Measurements from ENCODE around the gene HLA-A. TPM values are rescaled to one million over a fixed set of nuclear protein-coding genes. Genes with fewer than 3 reads are reported as not detected.

The HLA-A gene
- total RNA-seq, 1 donor from 2014 or later, result 252 TPM

DNA sequence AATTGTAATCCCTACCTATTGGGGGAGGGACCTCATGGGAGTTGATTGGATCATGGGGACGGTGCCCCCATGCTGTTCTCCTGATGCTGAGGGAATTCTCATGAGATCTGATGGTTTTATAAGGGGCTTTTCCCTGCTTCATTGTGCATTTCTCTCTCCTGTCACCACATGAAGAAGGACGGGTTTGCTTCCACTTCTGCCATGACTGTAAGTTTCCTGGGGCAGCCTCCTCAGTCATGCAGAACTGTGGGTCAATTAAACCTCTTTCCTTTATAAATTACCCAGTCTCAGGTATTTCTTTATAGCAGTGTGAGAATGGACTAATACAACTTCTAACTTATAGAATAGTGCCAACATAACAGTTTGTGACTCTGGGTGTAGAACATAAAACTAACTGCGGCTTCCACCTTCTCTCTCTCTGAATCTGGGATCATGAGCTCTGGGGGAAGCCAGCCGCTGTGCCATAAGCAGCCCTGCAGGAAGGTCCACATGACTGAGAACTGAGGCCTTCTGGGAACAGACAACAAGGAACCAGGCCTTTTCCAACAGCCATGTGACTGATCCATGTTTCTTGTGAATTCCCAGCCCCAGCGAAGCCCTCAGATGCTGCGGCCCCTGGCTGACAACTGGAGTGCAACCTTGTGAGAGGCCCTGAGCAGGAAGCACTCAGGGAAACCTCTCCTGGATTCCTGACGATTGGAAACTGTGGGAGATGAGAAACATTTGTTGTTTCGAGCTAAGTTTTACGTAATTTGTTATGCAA is 3.4 kb upstream of the HLA-A start:
- no peaks in the 10 kb centered on the region for H3K9me3 ChIP-seq (replicated peaks)
- no peak overlapping the region for H3K4me3 ChIP-seq
- no peaks in the 10 kb centered on the region for H3K4me1 ChIP-seq
- DNase-seq, result no peak
- H3K36me3 ChIP-seq, result no peaks in the 10 kb centered on the region
- no peak overlapping the region for H3K27ac ChIP-seq (replicated peaks)
- no peaks in the 10 kb centered on the region for H3K27me3 ChIP-seq (ENCODE audit: low read depth)
- TF ChIP-seq, protein P1, sequence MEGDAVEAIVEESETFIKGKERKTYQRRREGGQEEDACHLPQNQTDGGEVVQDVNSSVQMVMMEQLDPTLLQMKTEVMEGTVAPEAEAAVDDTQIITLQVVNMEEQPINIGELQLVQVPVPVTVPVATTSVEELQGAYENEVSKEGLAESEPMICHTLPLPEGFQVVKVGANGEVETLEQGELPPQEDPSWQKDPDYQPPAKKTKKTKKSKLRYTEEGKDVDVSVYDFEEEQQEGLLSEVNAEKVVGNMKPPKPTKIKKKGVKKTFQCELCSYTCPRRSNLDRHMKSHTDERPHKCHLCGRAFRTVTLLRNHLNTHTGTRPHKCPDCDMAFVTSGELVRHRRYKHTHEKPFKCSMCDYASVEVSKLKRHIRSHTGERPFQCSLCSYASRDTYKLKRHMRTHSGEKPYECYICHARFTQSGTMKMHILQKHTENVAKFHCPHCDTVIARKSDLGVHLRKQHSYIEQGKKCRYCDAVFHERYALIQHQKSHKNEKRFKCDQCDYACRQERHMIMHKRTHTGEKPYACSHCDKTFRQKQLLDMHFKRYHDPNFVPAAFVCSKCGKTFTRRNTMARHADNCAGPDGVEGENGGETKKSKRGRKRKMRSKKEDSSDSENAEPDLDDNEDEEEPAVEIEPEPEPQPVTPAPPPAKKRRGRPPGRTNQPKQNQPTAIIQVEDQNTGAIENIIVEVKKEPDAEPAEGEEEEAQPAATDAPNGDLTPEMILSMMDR (IDR thresholded peaks at IDR 0.05; ENCODE audit: borderline replicate concordance), result no peak
- intact Hi-C loops (cut with micrococcal nuclease), result no loop called here

GRCh38 chr6:29941016-29941415 is 1.3 kb upstream of the HLA-A start:
- no peaks in the 10 kb centered on the region for H3K27me3 ChIP-seq (ENCODE audit: low read depth)
- no peak for DNase-seq
- H3K9me3 ChIP-seq (replicated peaks), result no peaks in the 10 kb centered on the region
- intact Hi-C loops (cut with micrococcal nuclease), result no loop called here
- peaks cover 4% of the 10 kb centered on the region for H3K36me3 ChIP-seq
- H3K4me1 ChIP-seq, result peaks cover 3% of the 10 kb centered on the region
- no peak overlapping the region for H3K4me3 ChIP-seq
- TF ChIP-seq, protein P1 (IDR thresholded peaks at IDR 0.05; ENCODE audit: borderline replicate concordance), result no peak
- no peak overlapping the region for H3K27ac ChIP-seq (replicated peaks)

DNA sequence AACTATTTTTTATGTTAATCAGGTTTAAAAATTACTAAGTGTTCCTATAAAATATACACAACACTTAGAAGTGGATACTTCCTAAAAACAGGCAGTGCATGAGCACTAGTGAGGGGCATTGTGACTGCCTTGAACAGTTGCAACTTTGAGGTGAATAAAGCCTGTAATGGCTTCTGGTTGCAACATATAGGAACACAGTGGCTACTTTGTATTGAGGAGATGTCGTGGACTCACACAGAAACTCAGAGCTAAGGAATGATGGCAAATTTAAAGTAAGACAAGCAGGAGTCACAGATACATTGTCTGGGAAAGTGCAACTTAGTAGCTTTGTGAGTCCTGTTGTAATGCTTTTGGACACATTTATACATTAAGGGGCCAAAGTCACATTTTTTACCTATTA is 861 bp upstream of the HLA-A start:
- H3K27me3 ChIP-seq (ENCODE audit: low read depth), result no peaks in the 10 kb centered on the region
- intact Hi-C loops (cut with micrococcal nuclease), result no loop called here
- H3K4me3 ChIP-seq, result peak overlapping the region; percentile 62
- H3K4me1 ChIP-seq, result peaks cover 3% of the 10 kb centered on the region
- peaks cover 4% of the 10 kb centered on the region for H3K36me3 ChIP-seq
- H3K27ac ChIP-seq (replicated peaks), result peak overlapping the region; percentile 80
- H3K9me3 ChIP-seq (replicated peaks), result no peaks in the 10 kb centered on the region
- TF ChIP-seq, protein P1 (IDR thresholded peaks at IDR 0.05; ENCODE audit: borderline replicate concordance), result no peak
- no peak for DNase-seq

- intact Hi-C loops (cut with micrococcal nuclease), result no loop called here
Measured at GRCh38 chr6:29941916-29942274, 437 bp upstream of the HLA-A start.

DNA sequence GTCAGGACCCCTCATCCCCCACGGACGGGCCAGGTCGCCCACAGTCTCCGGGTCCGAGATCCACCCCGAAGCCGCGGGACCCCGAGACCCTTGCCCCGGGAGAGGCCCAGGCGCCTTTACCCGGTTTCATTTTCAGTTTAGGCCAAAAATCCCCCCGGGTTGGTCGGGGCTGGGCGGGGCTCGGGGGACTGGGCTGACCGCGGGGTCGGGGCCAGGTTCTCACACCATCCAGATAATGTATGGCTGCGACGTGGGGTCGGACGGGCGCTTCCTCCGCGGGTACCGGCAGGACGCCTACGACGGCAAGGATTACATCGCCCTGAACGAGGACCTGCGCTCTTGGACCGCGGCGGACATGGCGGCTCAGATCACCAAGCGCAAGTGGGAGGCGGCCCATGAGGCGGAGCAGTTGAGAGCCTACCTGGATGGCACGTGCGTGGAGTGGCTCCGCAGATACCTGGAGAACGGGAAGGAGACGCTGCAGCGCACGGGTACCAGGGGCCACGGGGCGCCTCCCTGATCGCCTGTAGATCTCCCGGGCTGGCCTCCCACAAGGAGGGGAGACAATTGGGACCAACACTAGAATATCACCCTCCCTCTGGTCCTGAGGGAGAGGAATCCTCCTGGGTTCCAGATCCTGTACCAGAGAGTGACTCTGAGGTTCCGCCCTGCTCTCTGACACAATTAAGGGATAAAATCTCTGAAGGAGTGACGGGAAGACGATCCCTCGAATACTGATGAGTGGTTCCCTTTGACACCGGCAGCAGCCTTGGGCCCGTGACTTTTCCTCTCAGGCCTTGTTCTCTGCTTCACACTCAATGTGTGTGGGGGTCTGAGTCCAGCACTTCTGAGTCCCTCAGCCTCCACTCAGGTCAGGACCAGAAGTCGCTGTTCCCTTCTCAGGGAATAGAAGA is 978 bp downstream of the HLA-A start:
- Histone ChIP-seq H3K27ac (replicated peaks) (peak overlapping the region; percentile 80), H3K27me3 (ENCODE audit: low read depth) (no peaks in the 10 kb centered on the region), H3K9me3 (replicated peaks) (no peaks in the 10 kb centered on the region), H3K4me3 (peak overlapping the region; percentile 62), H3K4me1 (peaks cover 3% of the 10 kb centered on the region), H3K36me3 (peaks cover 4% of the 10 kb centered on the region)
- TF ChIP-seq, protein P1 (IDR thresholded peaks at IDR 0.05; ENCODE audit: borderline replicate concordance), result no peak
- intact Hi-C loops (cut with micrococcal nuclease), result no loop called here
- DNase-seq, result no peak

More at GRCh38 chr6:29941916-29942274, 437 bp upstream of the HLA-A start:
- H3K36me3 ChIP-seq, result peaks cover 4% of the 10 kb centered on the region
- no peak for DNase-seq
- H3K4me3 ChIP-seq, result peak overlapping the region; percentile 62
- TF ChIP-seq, protein P1 (IDR thresholded peaks at IDR 0.05; ENCODE audit: borderline replicate concordance), result no peak
- H3K27ac ChIP-seq (replicated peaks), result peak overlapping the region; percentile 80
- H3K4me1 ChIP-seq, result peaks cover 3% of the 10 kb centered on the region
- H3K9me3 ChIP-seq (replicated peaks), result no peaks in the 10 kb centered on the region
- H3K27me3 ChIP-seq (ENCODE audit: low read depth), result no peaks in the 10 kb centered on the region

Measured in left ventricle myocardium inferior (tissue), 1 donor.